NOMO-1 treated with DMSO at 0.1 percent for 48 hours (cell line): Measurements from ENCODE around the gene PRC1.
"Not testable (repeated sequence)": the region's sequence is repeated elsewhere in the genome, so short reads cannot be mapped to it uniquely, and the experiment has no call there.

ENCODE experiments used
- DNase-seq: peaks from one replicate; lab custom pipeline; 2025; ENCODE audit not compliant: unreplicated experiment; lab: John Stamatoyannopoulos, UW

The PRC1 gene

DNA sequence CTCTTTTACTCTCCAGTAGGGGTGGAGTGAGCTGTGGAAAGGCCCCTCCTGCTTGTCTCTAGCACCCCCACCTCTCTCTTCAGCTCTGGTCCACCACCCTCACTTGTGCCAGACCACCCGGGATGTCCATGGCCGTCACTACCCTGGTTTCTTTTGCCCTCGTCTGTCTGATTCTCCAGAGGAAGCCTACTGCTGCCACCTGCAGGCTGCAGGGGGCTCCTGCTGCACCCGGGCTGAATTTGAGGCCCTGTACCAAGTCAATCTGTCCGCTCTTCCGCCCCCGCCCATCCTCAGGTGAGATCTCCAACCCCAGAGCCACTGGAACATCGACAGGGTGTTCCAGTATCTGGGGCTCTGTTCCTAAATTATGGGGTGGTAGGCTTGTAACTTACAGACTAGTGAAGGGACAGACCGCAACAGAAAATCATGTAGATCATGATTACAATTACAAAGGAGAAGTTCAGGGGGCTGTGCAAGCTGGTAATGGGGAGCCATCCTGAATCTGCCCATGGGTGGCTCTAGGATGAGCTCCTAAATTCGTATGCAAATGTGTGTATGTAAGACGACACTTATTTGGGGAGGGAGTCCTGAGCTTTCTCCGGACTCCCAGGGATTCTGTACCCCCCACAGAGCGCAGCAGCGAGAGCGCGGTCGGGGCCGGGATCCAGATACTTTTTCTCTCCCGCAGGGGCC lies 59.9 kb downstream of the PRC1 start:
- peak; percentile 83 for DNase-seq

DNA sequence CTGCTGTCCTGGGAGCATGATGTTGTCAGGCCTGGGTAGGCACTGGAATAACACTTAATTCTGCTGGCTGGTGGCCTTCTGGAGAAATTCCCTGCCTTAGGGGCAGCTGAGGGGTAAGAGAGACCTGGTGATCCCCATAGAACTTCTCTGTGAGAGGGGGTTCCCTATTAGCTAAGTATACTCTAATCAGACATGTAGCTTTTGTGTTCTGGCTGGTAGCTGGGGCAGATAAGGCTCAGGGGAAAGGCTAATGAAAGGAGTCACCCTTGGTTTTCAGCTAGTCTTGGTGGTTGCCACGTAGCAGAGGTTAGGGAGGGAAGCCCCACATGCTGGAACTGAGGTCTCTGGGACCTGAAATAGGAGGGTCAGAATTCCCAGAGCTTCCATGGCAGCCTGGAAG lies 61.0 kb downstream of the PRC1 start:
- no peak for DNase-seq

- DNase-seq: no peak
These were observed 61.7 kb downstream of the PRC1 start for GRCh38 chr15:90932660-90932991.

DNA sequence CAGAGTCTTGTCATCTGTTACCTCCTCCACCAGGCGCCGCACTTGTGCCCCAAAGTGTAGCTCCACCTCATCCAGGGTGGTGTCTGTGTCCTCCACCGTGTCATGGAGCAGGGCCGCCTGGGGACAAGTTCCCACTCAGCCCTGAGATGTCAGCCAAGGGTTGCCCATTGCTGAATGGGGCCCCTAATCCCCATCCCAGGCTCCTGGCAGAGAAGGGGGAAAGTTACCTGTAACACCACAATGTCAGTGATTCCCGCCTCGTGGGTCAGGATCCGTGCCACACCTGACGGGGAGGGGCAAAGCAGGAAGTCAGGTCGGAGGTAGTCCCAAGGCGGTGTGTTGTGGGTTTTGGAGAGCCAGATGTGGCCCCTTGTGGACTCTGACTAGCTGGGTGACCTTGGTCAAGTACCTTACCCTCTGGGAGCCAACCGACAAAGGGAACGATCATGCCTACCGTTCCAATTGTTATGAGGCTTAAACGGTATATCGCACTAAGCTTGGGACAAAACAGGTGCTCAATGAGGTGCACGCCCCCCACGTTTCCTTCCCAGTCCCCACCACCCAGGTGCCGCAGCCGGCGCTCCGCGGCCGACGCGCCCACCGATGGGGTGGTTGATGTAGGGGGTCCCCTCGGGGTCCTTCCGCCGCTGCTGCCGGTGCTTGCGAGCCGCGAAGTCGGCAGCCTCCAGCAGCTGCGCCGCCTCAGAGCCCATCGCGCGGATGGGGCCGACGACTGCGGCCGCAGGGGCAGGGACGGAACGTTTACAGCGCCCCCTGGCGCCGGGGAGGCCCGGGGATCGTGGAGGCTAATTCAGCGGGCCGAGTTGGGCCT lies 62.3 kb downstream of the PRC1 start, which contains the start of gene HDDC3:
Gene HDDC3, minus strand, starts transcription at position 722 of the 832 bp plus-strand sequence. Its CDS starts 9 bp downstream, at position 713.
- peak; percentile 89 for DNase-seq

- no peak for DNase-seq
These were observed 62.8 kb downstream of the PRC1 start for GRCh38 chr15:90931575-90931827.

- no peak for DNase-seq
These were observed 63.3 kb downstream of the PRC1 start for GRCh38 chr15:90930861-90931574.

DNA sequence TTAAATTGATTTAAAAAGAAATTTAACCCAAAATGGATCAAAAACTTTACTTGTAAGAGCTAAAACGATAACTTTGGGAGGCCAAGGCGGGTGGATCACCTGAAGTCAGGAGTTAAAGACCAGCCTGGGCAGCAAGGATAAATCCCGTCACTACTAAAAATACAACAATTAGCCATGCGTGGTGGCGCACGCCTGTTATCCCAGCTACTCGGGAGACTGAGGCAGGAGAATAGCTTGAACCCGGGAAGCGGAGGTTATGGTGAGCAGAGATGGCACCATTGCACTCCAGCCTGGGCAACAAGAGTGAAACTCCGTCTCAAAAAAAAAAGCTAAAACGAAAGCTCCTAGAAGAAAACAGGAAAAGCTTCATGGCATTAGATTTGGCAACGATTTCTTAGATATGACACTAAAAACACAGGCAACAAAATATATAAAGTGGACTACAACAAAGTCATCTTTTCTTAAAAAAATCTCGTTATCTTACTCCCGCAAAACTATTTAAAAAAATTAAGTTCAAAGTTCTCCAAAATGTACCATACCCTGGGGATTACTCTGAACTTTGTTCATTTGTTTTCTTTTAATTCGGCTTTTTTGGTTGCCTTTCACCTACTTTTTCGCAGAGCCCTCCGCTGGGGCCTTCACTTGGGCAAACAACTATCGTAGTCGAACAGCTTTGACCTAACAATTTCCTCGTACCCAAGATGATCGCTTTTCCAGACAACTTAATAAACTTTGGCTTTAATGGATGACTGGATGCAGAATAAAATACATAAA lies 64.9 kb downstream of the PRC1 start:
- DNase-seq: no peak

- DNase-seq: peak; percentile 45
These were observed 66.2 kb downstream of the PRC1 start for GRCh38 chr15:90928106-90928505.

GRCh38 chr15:90926766-90927165 lies 67.6 kb downstream of the PRC1 start:
- not testable (repeated sequence) for DNase-seq

- no peak for DNase-seq
These were observed 70.0 kb downstream of the PRC1 start for GRCh38 chr15:90924375-90924774.

GRCh38 chr15:90922712-90923322 lies 71.5 kb downstream of the PRC1 start:
- not testable (repeated sequence) for DNase-seq

- no peak for DNase-seq
These were observed 72.4 kb downstream of the PRC1 start for GRCh38 chr15:90921887-90922286.

DNA sequence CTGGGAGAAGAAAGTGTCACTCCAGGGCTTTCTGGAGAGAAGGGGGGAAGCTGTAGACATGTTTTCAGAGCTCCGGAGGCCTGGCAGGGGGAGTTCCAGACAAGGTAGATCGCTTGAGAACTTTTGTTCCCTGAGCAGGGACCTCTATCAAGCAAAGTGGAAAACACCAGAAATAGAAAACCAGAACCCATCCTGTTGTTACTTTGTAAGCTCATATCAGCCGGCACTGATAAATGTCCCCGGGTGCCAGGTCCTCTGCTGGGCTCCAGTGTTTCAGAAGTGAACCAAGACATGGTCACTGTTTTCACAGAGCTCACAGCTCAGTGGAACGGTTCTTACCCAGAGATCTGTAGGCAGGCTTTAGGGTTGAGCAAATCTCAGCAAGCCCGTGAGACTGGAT lies 75.5 kb downstream of the PRC1 start:
- no peak for DNase-seq

DNA sequence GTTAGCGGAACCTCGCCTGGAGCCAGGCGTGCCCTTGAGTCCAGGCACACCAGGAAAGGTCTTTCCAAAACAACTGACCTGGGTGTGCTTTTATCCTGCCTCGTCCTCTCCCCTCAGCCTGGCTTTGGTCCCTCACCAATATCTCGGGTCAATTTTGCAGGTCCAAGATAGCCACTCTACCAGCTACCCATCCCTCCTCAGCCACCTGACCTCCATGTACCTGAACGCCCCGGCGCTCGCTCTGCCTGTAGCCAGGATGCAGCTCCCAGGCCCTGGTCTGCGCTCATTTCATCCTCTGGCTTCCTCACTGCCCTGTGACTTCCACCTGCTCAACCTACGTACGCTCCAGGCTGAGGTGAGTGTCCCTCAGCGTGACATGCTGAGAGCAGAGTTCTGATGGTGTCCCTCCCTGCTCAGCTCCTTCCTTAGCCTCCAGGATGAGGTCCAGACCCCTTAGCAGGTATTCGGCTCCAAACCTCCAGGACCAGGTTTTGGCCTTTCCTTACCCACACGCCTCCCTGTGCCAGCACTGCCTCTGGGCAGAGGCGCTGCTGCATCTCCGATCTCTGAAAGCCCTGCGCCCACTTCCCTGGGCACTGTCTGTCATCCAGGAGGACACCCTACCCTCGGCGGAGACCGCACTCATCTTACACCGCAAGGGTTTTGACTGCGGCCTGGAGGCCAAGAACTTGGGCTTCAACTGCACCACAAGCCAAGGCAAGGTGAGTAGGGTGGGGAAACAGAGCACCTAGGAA lies 76.1 kb downstream of the PRC1 start:
- DNase-seq: no peak

DNA sequence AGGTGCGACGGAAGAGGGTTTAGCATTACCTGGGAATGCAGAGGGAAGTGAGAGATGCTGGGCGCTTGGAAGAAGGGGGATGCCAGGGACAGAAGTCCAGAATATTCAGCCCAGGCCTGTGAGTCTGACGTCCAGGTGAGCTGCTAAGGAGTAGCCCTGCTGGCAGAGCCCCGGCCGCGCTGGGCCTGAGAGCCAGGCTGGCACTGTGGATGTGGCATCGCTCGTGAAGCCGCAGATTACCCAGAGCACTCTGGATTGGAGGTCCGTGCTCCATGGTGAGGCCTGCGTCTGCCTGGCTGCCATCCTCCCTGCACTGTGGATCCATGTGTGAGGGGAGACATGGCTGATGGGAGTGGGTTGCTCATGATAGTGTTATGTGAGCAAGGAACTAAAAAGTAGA lies 76.8 kb downstream of the PRC1 start:
- DNase-seq: no peak

GRCh38 chr15:90916461-90916860 lies 77.9 kb downstream of the PRC1 start:
- DNase-seq: no peak
